ENCODE measurements around the gene MNX1.

Gene MNX1

GRCh38 chr7:157032644-157033482 lies 22.4 kb upstream of the MNX1 start:
- no peak for DNase-seq

GRCh38 chr7:157032128-157032527 lies 21.7 kb upstream of the MNX1 start:
- no peak for DNase-seq

DNA sequence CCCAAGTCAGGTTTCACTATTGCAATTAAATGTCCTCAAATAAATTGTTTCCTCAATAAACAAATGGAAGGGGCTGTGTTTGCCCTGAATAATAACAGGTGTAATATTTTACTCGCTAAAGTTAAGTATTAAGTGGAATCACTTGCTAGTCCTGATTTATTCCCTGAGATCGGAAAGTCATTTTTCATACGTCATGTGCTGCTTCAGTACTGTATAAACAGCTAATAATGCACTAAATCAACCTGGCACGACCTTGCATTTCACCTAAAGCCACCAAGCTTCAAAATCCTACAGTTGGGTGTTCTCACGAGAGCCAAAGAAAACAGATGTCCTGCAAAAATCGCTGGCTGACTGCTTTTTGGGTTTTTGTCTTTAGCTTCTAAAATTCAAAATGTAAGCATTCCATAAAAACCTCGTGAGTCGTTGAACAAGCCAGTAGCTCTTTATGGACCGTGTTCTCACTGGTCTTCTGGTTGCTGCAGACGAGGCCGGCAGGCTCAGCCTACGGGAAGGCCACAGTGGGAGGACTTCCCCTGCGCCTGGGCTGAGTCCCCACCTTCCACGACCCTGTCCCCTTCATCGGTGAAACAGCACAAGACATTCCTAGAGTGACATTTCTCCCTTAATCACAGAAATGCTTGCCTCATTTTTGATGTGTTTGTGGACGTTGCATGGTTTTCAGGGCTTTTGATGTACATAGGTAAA lies 17.9 kb upstream of the MNX1 start:
- DNase-seq, result no peak

DNA sequence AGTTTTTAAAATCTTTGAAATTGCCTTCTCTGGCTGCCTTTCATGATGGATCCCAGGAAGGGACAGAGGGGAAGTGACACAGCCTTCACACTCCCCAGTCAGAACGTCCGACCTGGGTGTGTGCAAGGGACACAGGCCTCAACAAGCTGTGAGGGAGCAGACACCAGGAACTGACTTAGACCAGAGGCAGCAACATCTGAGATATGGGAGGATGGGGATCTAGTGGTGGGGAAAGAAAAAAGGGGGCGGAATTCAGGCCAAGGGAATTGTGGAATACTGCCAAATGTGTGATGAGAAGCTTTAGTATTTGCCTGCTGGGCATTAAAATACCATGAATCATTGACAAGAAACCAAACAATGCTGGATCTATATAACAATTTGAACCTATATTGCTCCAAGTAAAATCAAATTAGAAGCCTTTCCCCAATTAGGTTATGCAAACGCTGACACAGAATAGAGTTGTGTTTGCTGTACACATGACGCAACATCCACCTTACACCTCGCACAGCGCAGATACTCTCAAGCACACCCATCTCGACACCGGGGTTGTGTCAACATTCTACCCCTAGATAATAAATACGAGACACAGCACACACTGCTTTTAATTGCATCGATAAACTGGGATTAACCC lies 17.2 kb upstream of the MNX1 start:
- no peak for DNase-seq

- no peak for DNase-seq
These were observed 14.3 kb upstream of the MNX1 start for GRCh38 chr7:157024716-157025115.

GRCh38 chr7:157023589-157023905 lies 13.1 kb upstream of the MNX1 start:
- no peak for DNase-seq

DNA sequence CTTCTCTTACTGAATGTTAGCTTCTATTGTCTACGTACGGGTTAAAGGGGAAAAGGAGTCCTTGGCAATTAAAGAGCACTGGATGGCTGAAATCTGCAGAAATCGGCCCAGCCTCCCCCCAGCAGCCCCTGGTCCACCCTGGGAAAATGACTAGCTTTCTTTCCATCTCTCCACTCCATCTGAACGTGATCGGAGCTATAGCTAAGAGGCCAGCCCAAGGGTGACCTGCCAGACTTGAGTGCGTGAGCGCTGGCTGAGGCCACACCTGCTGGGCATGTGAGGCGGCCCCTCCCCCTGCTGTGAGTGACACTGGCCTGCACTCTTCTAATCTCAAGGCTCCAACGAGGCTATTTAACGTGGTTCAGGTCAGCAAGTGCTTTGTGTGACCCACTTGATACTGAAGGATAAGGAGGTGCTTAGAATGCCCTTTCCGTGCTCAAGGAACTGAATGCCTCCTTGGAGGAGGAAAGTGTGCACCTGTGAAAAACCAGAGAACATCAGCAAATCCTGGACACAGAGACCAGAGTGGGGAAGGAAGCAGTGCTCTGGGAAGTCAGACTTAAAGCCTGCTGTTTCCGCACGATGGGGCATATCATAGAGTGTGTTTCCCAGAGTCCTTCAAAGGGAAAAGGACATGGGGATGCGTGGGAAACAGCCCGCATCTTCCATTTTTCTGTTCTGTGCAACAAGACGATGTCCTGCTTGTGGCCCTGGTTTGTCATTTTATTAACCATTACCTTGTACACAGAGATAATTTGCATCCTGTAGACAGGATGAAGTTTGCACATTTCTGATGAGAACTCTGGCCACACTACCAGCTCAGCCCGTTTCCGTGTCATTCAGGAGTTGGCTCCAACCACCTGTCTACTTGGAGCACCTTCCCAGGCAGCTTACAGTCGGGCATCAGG lies 12.5 kb upstream of the MNX1 start:
- no peak for DNase-seq

GRCh38 chr7:157021871-157022680 lies 11.6 kb upstream of the MNX1 start:
- DNase-seq, result no peak

- DNase-seq, result no peak
These were observed 10.8 kb upstream of the MNX1 start for GRCh38 chr7:157021071-157021870.

GRCh38 chr7:157020514-157021070 lies 10.1 kb upstream of the MNX1 start:
- no peak for DNase-seq

- DNase-seq, result no peak
These were observed 9.4 kb upstream of the MNX1 start for GRCh38 chr7:157019718-157020451.

- DNase-seq, result no peak
These were observed 8.6 kb upstream of the MNX1 start for GRCh38 chr7:157018997-157019608.

DNA sequence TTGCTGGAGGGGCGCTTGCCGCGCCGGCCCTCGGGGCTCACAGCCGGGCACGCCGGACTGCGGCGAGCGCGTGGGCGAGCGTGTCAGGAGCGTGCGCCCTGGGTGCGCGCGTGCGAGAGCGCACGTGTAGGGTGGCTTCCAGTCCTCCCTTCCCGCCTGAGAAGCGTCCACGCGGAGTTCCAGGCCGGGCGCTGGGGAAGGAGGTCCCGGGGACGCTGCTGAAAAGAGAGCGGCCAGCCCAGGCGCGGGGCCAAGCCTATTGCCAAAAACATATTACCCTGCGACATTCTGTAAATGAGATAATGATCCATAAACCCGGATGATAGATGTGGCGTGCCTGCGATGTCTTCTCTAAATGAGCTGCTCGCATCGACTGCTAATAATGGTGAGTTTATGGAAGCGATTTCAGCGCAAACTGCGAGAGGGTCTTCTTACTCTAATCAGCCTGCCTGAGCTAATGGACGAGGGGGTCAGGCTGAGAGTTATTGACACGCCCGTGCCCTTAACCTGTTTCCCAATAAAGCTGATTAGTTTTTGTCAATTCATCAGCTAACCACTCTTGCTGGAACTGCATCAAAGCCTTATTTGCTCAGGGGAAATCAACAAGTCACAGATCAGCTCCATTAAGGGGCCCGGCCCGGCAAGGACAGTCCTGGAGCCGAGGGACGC lies 8.0 kb upstream of the MNX1 start:
- DNase-seq, result no peak

DNA sequence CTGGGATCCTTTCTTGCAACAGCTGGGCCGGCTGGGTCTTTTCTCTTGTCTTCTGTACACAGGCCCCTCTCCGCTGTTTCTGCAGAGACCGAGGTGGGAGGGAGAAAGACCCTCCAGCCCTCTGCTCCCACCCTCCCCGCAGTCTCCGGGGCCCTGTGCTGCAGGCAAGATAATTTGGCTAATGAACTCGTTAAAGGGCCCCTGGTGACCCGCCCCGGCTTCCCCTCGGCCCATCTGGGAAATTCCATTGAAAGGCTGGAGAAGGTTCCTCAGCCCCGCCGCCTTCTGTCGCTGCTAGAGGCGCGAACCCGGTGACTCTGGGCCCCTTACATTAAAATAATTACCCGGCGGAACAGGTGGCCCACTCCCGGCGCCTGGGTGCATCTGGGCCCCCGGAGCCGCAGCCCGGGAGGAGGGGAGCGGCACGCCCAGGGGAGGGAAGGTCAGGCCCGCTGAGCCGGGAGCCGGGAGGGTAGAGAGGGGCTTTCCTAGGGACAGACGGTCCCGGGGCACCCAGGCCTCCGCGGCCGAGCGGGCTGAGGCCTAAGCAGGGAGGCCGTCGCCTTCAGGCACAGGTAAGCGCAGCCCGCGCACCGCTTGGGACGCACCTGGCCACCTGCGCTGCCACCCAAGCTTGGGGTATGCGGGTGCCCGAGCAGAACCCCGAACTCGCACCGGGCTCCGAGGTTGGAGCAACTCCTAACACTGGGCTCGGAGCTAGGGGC lies 7.3 kb upstream of the MNX1 start:
- no peak for DNase-seq

DNA sequence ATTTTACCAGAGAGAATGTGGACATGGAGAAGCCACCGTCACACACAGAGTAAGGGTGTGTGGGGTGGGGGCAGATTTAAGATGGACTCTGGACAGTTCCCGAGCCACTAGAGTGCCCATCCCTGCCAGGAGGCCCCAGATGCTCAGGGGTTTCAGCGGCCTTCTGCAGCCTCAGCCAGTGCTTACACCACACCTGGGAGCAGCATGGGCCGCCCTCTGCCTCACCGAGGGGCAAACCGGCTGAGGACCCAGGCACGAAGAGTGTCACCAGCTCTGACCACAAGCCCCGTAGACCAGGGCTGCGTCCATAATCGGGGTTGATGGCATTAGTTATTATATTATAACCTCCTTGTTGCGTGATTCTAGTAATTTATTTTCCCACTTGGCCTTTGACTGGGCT lies 6.7 kb upstream of the MNX1 start:
- no peak for DNase-seq

DNA sequence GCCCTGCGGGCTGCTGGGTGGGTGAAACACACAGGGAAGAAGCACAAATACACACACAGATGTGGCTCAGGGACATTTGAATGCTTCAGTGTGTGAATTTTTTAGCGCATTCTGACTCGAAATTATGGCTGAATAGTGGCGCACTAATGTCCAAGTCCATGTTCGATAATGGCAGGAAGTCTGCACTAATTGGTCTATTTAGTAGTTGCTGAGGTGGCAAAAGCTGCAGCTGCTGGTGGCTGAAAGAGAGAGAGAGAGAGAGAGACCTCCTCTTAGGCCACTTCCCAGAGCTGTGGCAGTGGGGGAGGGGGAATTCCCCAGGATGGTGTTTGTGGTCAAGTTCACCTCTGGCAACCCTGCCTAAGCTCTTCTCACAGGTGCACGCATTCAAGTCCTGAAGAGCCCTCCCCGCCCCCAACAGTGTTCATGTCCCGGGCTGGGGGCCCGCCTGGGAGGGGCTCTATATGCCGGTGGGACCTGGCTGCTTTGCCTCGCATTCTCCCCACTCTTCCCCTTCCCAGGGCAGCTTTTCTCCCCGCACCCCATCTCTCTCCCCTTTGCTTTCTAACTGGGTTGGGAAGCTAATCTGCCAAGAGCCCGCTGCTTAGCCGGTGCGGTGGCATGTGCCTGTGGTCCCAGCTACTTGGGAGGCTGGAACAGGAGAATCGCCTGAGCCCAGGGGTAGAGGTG lies 6.0 kb upstream of the MNX1 start:
- DNase-seq, result no peak

- no peak for DNase-seq
These were observed 5.5 kb upstream of the MNX1 start for GRCh38 chr7:157016024-157016351.
